IPS-18c (cell line): ENCODE results near the gene PTPRJ.
"Not testable (repeated sequence)": the region's sequence is repeated elsewhere in the genome, so short reads cannot be mapped to it uniquely, and the experiment has no call there.

Experiments used
- H3K4me3 ChIP-seq: 2 replicates; pipeline ENCODE4 v1.7.0; 2013; ENCODE audit warnings: low read depth, mild to moderate bottlenecking, low read length, moderate library complexity; ENCODE audit not compliant: insufficient read depth
- H3K9me3 ChIP-seq: one replicate; pipeline ENCODE4 v1.6.1; 2013; ENCODE audit warnings: mild to moderate bottlenecking, low read length, moderate library complexity; ENCODE audit not compliant: control insufficient read depth, insufficient read depth

Gene PTPRJ

GRCh38 chr11:48170241-48171233 is 190.2 kb downstream of the PTPRJ start:
- Histone ChIP-seq H3K9me3 (peaks cover 2% of the 10 kb centered on the region), H3K4me3 (no peak overlapping the region)

DNA sequence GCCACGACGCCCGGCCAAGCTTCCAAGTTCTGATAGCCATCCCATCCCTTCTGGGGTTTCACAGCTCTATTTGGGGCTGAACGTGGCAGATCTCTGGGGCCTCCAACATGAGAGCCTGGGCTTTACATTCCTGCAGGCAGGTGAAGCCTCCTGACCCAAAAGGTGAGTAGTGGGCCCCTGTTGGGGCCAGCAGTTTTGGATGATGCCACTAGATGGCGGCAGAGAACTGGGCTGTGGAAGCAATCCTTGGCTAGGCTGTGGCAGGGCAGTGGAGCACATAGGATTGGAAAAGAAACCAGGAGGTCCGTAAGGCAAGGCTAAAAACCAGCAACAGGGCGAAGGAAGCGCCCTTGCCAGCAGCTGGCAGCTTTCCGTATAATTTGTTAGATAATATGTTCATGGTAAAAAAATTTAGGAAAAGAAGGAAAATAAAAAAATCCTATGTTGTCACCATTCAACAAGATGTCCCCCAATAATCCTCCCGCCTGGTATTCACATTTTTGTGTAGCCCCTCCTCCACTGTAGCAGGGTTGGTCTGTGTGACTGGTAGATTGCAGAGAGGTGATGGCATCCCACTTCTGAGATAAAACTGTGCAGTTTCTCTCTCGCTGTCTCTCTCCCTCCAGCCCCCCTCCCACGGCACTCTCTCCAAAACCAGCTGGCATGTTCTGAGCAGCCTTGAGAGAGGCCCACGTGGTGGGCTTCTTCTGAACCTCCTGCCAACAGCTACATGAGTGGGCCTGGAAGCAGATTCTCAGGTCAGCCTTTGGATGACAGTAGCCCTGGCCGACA is 192.7 kb downstream of the PTPRJ start:
- no peaks in the 10 kb centered on the region for H3K9me3 ChIP-seq
- no peak overlapping the region for H3K4me3 ChIP-seq

- H3K4me3 ChIP-seq, result no peak overlapping the region
- peaks cover 3% of the 10 kb centered on the region for H3K9me3 ChIP-seq
Measured at GRCh38 chr11:48177661-48178060, 197.3 kb downstream of the PTPRJ start.

GRCh38 chr11:48180627-48181026 is 200.3 kb downstream of the PTPRJ start:
- H3K9me3 ChIP-seq, result peaks cover 5% of the 10 kb centered on the region

GRCh38 chr11:48182860-48183526 is 202.6 kb downstream of the PTPRJ start:
- H3K9me3 ChIP-seq, result peaks cover 5% of the 10 kb centered on the region
- no peak overlapping the region; the same call in 1 of the 2 replicates for H3K4me3 ChIP-seq

More at GRCh38 chr11:48180627-48181026, 200.3 kb downstream of the PTPRJ start:
- H3K4me3 ChIP-seq, result no peak overlapping the region

- H3K9me3 ChIP-seq, result peaks cover 5% of the 10 kb centered on the region
- no peak overlapping the region; the same call in 1 of the 2 replicates for H3K4me3 ChIP-seq
Measured at GRCh38 chr11:48184452-48184851, 204.1 kb downstream of the PTPRJ start.

DNA sequence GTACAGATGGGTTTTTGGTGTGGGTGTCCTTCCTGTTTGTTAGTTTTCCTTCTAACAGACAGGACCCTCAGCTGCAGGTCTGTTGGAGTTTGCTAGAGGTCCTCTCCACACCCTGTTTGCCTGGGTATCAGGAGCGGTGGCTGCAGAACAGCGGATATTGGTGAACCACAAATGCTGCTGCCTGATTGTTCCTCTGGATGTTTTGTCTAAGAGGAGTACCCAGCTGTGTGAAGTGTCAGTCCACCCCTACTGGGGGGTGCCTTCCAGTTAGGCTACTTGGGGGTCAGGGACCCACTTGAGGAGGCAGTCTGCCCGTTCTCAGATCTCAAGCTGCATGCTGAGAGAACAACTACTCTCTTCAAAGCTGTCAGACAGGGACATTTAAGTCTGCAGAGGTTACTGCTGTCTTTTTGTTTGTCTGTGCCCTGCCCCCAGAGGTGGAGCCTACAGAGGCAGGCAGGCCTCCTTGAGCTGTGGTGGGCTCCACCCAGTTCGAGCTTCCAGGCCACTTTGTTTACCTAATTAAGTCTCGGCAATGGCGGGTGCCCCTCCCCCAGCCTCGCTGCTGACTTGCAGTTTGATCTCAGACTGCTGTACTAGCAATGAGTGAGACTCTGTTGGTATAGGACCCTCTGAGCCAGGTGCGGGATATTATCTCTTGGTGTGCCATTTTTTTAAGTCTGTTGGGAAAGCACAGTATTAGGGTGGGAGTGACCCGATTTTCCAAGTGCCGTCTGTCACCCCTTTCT is 210.7 kb downstream of the PTPRJ start:
- peaks cover 12% of the 10 kb centered on the region for H3K9me3 ChIP-seq
- not testable (repeated sequence) for H3K4me3 ChIP-seq

DNA sequence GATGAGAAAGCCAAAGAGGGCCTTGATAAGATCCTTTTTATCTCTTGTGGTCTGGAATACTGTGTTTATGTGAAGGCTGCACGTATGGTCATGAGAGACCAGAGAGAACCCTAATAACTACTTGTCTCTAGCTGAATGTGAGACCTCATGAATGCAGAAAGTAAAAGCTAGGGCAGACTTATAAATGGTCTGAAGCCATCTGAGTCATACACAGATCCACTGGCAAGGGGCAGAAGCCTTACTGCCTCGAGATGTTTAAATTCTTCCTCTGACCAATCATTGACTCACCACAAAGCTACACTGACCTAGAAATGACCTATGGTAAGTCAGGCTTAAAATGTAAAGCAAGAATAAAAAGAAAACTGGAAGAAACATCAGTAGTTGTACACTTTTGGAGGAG is 213.5 kb downstream of the PTPRJ start:
- Histone ChIP-seq H3K9me3 (peaks cover 20% of the 10 kb centered on the region), H3K4me3 (no peak overlapping the region)

DNA sequence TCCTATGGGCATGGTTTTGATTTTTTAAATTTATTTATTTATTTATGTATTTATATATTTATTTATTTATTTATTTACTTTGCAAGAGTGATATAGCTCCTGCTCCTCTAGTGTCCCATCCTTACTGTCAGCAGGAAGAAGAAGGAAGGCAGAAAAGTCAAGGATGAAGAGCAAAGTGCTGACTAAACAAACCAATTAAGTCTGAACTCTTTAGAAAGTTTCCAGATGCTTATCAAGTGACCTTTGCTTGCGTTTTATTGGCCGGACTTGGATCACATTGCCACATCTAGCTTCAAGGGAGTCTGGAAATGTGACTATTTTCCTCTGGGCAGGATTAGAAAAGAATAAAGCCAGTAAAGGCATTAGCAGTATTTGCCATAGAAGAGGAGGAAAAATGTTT is 227.5 kb downstream of the PTPRJ start:
- no peaks in the 10 kb centered on the region for H3K9me3 ChIP-seq
- no peak overlapping the region for H3K4me3 ChIP-seq

GRCh38 chr11:48210052-48210451 is 229.7 kb downstream of the PTPRJ start:
- peaks cover 12% of the 10 kb centered on the region for H3K9me3 ChIP-seq

DNA sequence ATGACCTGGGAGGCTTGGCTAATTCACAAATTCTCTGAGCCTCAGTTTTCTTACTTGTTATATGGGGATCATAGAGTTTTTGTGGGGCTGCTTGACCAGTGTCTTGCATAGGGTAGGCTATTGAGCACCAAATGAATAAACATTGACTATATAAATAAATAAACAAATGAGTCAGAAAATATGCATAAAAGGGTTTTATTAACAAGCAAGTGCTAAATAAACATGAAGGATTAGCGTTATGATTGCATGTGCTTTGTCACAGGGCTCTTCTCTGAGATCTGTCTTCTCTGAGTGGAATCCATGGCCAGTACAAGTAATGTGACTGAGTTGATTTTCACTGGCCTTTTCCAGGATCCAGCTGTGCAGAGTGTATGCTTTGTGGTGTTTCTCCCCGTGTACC is 236.2 kb downstream of the PTPRJ start, which contains the start of gene OR4B1:
OR4B1 (plus strand) TSS at position 301 of the 400 bp plus-strand sequence; CDS start at position 301, 0 bp downstream.
- H3K4me3 ChIP-seq, result no peak within 1 kb of the TSS; the same call in 1 of the 2 replicates
- H3K9me3 ChIP-seq, result peaks cover 19% of the 10 kb centered on the region

More at GRCh38 chr11:48210052-48210451, 229.7 kb downstream of the PTPRJ start:
- H3K4me3 ChIP-seq, result no peak overlapping the region
